Heart right ventricle (tissue), 16 donors: ENCODE data around the gene ZFHX3. TPM values are rescaled to one million over a fixed set of nuclear protein-coding genes. Genes with fewer than 3 reads are reported as not detected.
A peak's percentile ranks its signal among the peaks of the same experiment; 100 is the strongest.

ENCODE experiments used
- ATAC-seq, 8 donors: fragments of 200-7000 bp; cut with Tn5 transposase; one replicate each; pipeline ENCODE4 v1.9.1; 2020; ENCODE audit warnings: mild to moderate bottlenecking in 8 of 8, moderate library complexity in 8 of 8, moderate number of reproducible peaks in 1 of 8
- DNase-seq, 2 donors: peaks; one replicate each; pipeline ENCODE4 v3.0.0-alpha.2; 2020
- H3K27ac ChIP-seq, 10 donors: fragments of 200-600 bp; sonication (generic) in 2 of 10; one replicate each; pipeline versions ENCODE4 v1.5.0 to v1.8.0; 2020 to 2022; ENCODE audit warnings: mild to moderate bottlenecking in 3 of 10
- H3K27me3 ChIP-seq, 7 donors: fragments of 200-600 bp; one replicate each; pipeline ENCODE4 v1.8.0; 2021 to 2022; ENCODE audit warnings: mild to moderate bottlenecking in 2 of 7
- H3K36me3 ChIP-seq, 9 donors: fragments of 200-600 bp; sonication (generic) in 1 of 9; one replicate each; pipeline versions ENCODE4 v1.5.0 to v1.8.0; 2020 to 2022; ENCODE audit warnings: mild to moderate bottlenecking in 2 of 9
- H3K4me1 ChIP-seq, 9 donors: fragments of 200-600 bp; sonication (generic) in 1 of 9; one replicate each; pipeline versions ENCODE4 v1.5.0 to v1.8.0; 2020 to 2022; ENCODE audit warnings: mild to moderate bottlenecking in 4 of 9
- H3K4me3 ChIP-seq, 10 donors: fragments of 200-600 bp; sonication (generic) in 2 of 10; one replicate each; pipeline versions ENCODE4 v1.5.0 to v1.8.0; 2020 to 2022; ENCODE audit warnings: mild to moderate bottlenecking in 7 of 10, moderate library complexity in 2 of 10
- H3K9me3 ChIP-seq, 11 donors: fragments of 200-600 bp in 10 of 11; sonication (generic) in 2 of 11; one replicate each; pipeline versions ENCODE4 v1.5.0 to v1.8.0; 2013 to 2022; ENCODE audit warnings: mild to moderate bottlenecking in 2 of 11, control low read depth in 1 of 11, moderate library complexity in 1 of 11
- CTCF ChIP-seq, 9 donors: fragments of 200-600 bp; sonication (generic) in 2 of 9; IDR thresholded peaks; one replicate each; pipeline versions ENCODE4 v1.5.0 to v1.8.0; 2021 to 2022; ENCODE audit warnings: antibody characterized with exemption in 9 of 9, mild to moderate bottlenecking in 5 of 9, moderate library complexity in 1 of 9
- WGBS, 2 donors: extraction: QIAGEN DNeasy Blood & Tissue Kit; methylation state at CpG; one replicate each; pipeline ENCODE4 v1.1.7; 2013; ENCODE audit warnings: inconsistent platforms in 1 of 2; 5-methylcytosine and 5-hydroxymethylcytosine counted together
- intact Hi-C, 10 donors: fragments of 100-400 bp; cut with DNase I; formaldehyde crosslinking; loops; one replicate each; pipeline versions ENCODE4 v1.11.1 to v1.14.2; 2022
- polyA plus RNA-seq, 2 donors: library from polyadenylated mRNA; stranded (reverse); fragments of 200-250 nt; gene quantifications; one replicate each; pipeline ENCODE4 v1.2.3, GENCODE V29; 2013
- total RNA-seq, 10 donors: library from RNA; stranded (reverse); fragmentation: NEBNext Ultra II Directional in 3 of 10; extraction: Animal tissue kit (Norgen Biotek cat#: 25700) in 3 of 10; gene quantifications; one replicate each; pipeline versions ENCODE4 v1.2.1 to v1.2.4, GENCODE V29; 2021 to 2023
- donor health status: Arrhythmogenic right ventricular cardiomyopathy.
- donor health status: ischemic (EF 13 %, LVEDD 7.1; RV severe dilation, severe dysfunction).
- donor health status: healthy with polysubstance abuse.
- donor health status: DM: no; HTN: yes; CAD: no.
- donor health status: DM: no; HTN: no; CAD: no.
- donor health status: ischemic (EF 25% LVEDD 6.9; RV normal size, moderate dysfunction).
- donor health status: ischemic (EF 25% LVEDD 5.7; RV mildly dilated, moderate dysfunction).
- donor health status: healthy.
- donor health status: DM: yes; HTN: yes; CAD: no.
- donor health status: Ischemic cardiomyopathy.
- donor health status: ischemic (EF 35%, LVEDD 5.7; RV mildly dilated, moderate dysfunction).
- donor health status: nonischemic (EF 11% LVEDD 7.7; RV severe dilation, severe dysfunction).
- donor health status: DM: yes; HTN: yes; CAD: no.
- donor health status: PGD.
- donor health status: ischemic (EF 29% LVEDD 5.4; RV normal size, mild dysfunction).
- donor health status: nonischemic (EF 23%, LVEDD 6.1; RV moderate dilation, normal function).

The ZFHX3 gene
- total and polyA plus RNA-seq, 12 donors, result 1.6 to 15.2 (median 10.4) TPM

- Histone ChIP-seq H3K36me3 (no peaks in the 10 kb centered on the region), H3K9me3 (no peaks in the 10 kb centered on the region), H3K4me3 (no peak overlapping the region), H3K27ac (no peak overlapping the region), H3K4me1 (peaks cover 0 to 34% (median 14%) of the 10 kb centered on the region in 9 donors), H3K27me3 (no peaks in the 10 kb centered on the region)
- DNase-seq (no peak), ATAC-seq (no peak)
- intact Hi-C loops, result loop anchor here in 1 of 10 donors (5.0 kb wide), 2 partner anchors 39 to 89 kb away; no protein-coding TSS in a partner anchor
- TF ChIP-seq CTCF (IDR thresholded peaks at IDR 0.05), result no peak
- 84 to 91% methylated on average over 8 of the region's 8 CpGs for WGBS, 2 donors
These were observed 149.6 kb downstream of the ZFHX3 start for GRCh38 chr16:72898216-72898825.

- WGBS, 2 donors, result 97 to 99% methylated on average over 6 of the region's 6 CpGs
- TF ChIP-seq CTCF (IDR thresholded peaks at IDR 0.05), result no peak
- H3K4me3 ChIP-seq, result no peak overlapping the region
- H3K27me3 ChIP-seq, result no peaks in the 10 kb centered on the region
- intact Hi-C loops, result loop anchor here in 1 of 10 donors (5.0 kb wide), 2 partner anchors 40 to 90 kb away; no protein-coding TSS in a partner anchor
- no peak overlapping the region for H3K27ac ChIP-seq
- DNase-seq, result no peak
- H3K36me3 ChIP-seq, result no peaks in the 10 kb centered on the region
- ATAC-seq, result no peak
- H3K9me3 ChIP-seq, result no peaks in the 10 kb centered on the region
- H3K4me1 ChIP-seq, result peaks cover 0 to 40% (median 18%) of the 10 kb centered on the region in 9 donors
These were observed 150.2 kb downstream of the ZFHX3 start for GRCh38 chr16:72897707-72898106.

GRCh38 chr16:72896485-72897118, 151.3 kb downstream of the ZFHX3 start:
- Histone ChIP-seq H3K27ac (peak overlapping the region in 6 of 10 donors; percentile 17 to 67 (median 36)), H3K4me1 (peaks cover 0 to 44% (median 18%) of the 10 kb centered on the region in 9 donors), H3K9me3 (no peaks in the 10 kb centered on the region), H3K36me3 (no peaks in the 10 kb centered on the region), H3K27me3 (no peaks in the 10 kb centered on the region), H3K4me3 (no peak overlapping the region)
- ATAC-seq, result no peak
- TF ChIP-seq CTCF (IDR thresholded peaks at IDR 0.05), result no peak
- no peak for DNase-seq
- 85% methylated on average over 12 of the region's 12 CpGs for WGBS, 2 donors
- intact Hi-C loops, result loop anchor here in 1 of 10 donors (5.0 kb wide), 2 partner anchors 41 to 91 kb away; no protein-coding TSS in a partner anchor

GRCh38 chr16:72895951-72896350, 152.0 kb downstream of the ZFHX3 start:
- no peak overlapping the region for H3K4me3 ChIP-seq
- H3K27me3 ChIP-seq, result no peaks in the 10 kb centered on the region
- ATAC-seq, result peak in 6 of 8 donors; percentile 32 to 72 (median 62)
- intact Hi-C loops, result loop anchor here in 1 of 10 donors (5.0 kb wide), 2 partner anchors 41 to 91 kb away; no protein-coding TSS in a partner anchor
- H3K9me3 ChIP-seq, result peaks cover 0 to under 1% (median 0%) of the 10 kb centered on the region in 11 donors
- no peak for DNase-seq
- peaks cover 0 to 40% (median 18%) of the 10 kb centered on the region in 9 donors for H3K4me1 ChIP-seq
- H3K36me3 ChIP-seq, result no peaks in the 10 kb centered on the region
- TF ChIP-seq CTCF (IDR thresholded peaks at IDR 0.05), result no peak
- peak overlapping the region in 8 of 10 donors; percentile 17 to 70 (median 60) for H3K27ac ChIP-seq
- WGBS, 2 donors, result 71 to 75% methylated on average over 11 of the region's 11 CpGs
